HG03097 (cell line): ENCODE results near the gene CPNE5.
"Not testable (repeated sequence)": the region's sequence is repeated elsewhere in the genome, so short reads cannot be mapped to it uniquely, and the experiment has no call there.

Experiments used
- ATAC-seq: cut with Tn5 transposase; IDR thresholded peaks from one replicate; pipeline ENCODE4 v1.9.1; 2021; ENCODE audit not compliant: unreplicated experiment, low FRiP score

The CPNE5 gene

GRCh38 chr6:36817847-36818246 lies 21.4 kb downstream of the CPNE5 start:
- ATAC-seq, result no peak

- ATAC-seq, result no peak
Observed at GRCh38 chr6:36817176-36817817, 21.9 kb downstream of the CPNE5 start.

GRCh38 chr6:36815962-36816735 lies 23.1 kb downstream of the CPNE5 start:
- ATAC-seq, result no peak

GRCh38 chr6:36814249-36814648 lies 25.0 kb downstream of the CPNE5 start:
- no peak for ATAC-seq

- no peak for ATAC-seq
Observed at GRCh38 chr6:36813526-36813925, 25.7 kb downstream of the CPNE5 start.

GRCh38 chr6:36813047-36813446 lies 26.2 kb downstream of the CPNE5 start:
- not testable (repeated sequence) for ATAC-seq

GRCh38 chr6:36809941-36810803 lies 29.1 kb downstream of the CPNE5 start:
- ATAC-seq, result no peak

GRCh38 chr6:36809156-36809555 lies 30.1 kb downstream of the CPNE5 start:
- no peak for ATAC-seq

GRCh38 chr6:36808634-36809033 lies 30.6 kb downstream of the CPNE5 start:
- no peak for ATAC-seq

- ATAC-seq, result no peak
Observed at GRCh38 chr6:36807750-36808149, 31.5 kb downstream of the CPNE5 start.

GRCh38 chr6:36807143-36807542 lies 32.1 kb downstream of the CPNE5 start:
- ATAC-seq, result no peak

- ATAC-seq, result no peak
Observed at GRCh38 chr6:36805917-36806316, 33.3 kb downstream of the CPNE5 start.

GRCh38 chr6:36805096-36805797 lies 34.0 kb downstream of the CPNE5 start:
- no peak for ATAC-seq

GRCh38 chr6:36804563-36804962 lies 34.7 kb downstream of the CPNE5 start:
- ATAC-seq, result no peak

- no peak for ATAC-seq
Observed at GRCh38 chr6:36803908-36804307, 35.3 kb downstream of the CPNE5 start.

- ATAC-seq, result no peak
Observed at GRCh38 chr6:36803482-36803881, 35.8 kb downstream of the CPNE5 start.

GRCh38 chr6:36800223-36801076 lies 38.8 kb downstream of the CPNE5 start:
- no peak for ATAC-seq

- ATAC-seq, result no peak
Observed at GRCh38 chr6:36798852-36799251, 40.4 kb downstream of the CPNE5 start.

GRCh38 chr6:36797653-36798052 lies 41.6 kb downstream of the CPNE5 start:
- ATAC-seq, result no peak

GRCh38 chr6:36797055-36797454 lies 42.2 kb downstream of the CPNE5 start:
- no peak for ATAC-seq
